OCI-M2 (cell line): ENCODE results near the gene ALPP.
"Not testable (repeated sequence)": the region's sequence is repeated elsewhere in the genome, so short reads cannot be mapped to it uniquely, and the experiment has no call there.

Experiments
- DNase-seq: peaks from one replicate; lab custom pipeline; 2025; ENCODE audit not compliant: unreplicated experiment; lab: John Stamatoyannopoulos, UW

Gene ALPP

DNA sequence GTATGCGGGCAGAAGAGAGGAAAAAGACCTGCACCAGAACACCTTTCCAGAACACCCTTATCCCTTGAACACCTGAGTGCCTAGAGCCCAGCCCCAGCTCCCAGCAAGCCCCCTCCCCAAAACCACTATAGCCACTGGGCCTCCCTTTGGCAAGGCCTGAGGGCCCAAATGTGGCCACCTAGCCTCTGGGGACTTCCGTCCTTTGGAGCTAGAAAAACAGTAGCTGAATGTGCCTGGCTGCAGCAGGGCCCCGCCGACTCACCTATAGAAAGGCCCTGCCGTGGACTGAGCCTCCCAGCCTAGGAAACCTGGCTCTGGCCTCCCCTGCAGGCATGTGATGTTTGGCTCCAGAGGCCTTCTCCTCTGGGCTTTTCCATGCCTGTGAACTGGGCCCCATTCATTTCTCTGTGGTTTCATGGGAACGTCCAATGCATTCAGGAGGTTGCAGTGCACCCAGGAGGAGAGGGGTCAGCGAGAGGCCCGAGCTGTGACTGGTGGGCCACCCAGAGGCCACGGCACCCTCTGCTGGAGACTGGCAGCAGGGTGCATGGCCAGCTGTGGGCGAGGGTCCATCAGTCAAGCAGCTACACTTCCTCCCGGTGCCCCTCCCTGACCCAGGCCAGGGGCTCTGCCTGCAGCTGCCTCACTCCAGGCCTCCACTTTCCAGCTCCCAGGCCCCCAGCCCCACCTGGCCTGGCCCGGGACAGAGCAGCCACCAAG, 15.3 kb upstream of the ALPP start:
- DNase-seq: not testable (repeated sequence)

GRCh38 chr2:232363784-232364615, 14.6 kb upstream of the ALPP start:
- DNase-seq: no peak

DNA sequence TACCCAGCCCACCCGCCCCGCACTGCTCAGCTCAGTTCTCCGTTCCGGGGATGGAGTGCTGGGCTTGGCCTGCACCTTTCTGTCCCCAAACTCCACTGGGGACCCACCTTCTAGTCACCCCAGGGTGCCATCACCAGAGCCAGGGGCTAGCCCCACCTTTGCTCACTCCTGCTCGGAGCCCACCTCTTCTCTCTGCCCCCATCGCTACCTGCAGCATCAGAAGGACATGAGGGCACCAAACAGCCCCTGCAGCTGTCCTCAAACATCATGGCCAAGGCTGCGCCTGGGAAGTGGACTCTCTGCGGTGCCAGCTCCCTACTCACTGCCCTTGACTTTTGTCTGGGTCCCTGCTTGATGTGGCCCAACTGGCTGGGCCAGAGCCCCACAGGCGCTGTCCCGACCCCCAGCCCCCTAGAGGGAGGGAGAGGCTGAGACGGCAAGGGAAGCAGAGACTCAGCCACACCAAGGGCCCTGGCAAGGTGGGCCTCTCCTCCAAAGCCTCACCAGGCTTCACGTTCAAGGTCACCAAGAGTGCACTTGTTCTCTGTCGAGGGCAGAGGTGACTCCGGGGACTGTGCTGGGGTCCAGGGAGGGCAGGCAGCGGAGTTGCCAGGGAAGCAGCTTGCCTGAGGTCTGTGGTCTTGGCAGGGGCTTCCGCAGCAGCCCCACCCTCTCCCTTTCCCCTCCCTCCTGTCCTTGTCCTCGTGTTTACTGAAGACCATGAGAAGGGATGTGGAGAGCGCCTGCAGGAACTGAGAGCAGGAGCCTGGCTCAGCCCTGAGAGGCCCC, 13.6 kb upstream of the ALPP start:
- not testable (repeated sequence) for DNase-seq

GRCh38 chr2:232365621-232366321, 12.8 kb upstream of the ALPP start:
- DNase-seq: no peak

DNA sequence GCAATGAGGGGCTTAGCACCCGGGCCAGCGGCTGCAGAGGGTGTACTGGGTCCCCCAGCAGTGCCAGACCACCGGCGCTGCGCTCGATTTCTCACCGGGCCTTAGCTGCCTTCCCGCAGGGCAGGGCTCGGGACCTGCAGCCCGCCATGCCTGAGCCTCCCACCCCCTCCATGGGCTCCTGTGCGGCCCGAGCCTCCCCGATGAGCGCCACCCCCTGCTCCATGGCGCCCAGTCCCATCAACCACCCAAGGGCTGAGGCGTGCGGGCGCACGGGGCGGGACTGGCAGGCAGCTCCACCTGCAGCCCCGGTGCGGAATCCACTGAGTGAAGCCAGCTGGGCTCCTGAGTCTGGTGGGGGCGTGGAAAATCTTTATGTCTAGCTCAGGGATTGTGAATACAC, 12.1 kb upstream of the ALPP start:
- not testable (repeated sequence) for DNase-seq

DNA sequence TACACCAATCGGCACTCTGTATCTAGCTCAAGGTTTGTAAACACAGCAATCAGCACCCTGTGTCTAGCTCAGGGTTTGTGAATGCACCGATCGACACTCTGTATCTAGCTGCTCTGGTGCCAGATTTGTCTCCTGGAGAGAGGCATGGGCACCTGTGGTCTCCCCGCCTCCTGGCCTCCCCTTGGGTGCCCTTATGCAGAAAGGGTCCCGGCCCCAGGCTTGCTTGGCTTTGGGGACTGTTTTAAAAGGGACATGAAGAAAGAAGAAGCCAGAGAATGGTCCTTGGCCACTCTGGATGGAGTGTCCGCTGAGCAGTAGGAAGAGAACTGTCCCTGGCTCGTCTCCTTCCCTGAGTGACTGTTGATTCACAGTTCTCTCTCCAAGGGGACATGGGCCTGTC, 11.5 kb upstream of the ALPP start:
- DNase-seq: no peak

DNA sequence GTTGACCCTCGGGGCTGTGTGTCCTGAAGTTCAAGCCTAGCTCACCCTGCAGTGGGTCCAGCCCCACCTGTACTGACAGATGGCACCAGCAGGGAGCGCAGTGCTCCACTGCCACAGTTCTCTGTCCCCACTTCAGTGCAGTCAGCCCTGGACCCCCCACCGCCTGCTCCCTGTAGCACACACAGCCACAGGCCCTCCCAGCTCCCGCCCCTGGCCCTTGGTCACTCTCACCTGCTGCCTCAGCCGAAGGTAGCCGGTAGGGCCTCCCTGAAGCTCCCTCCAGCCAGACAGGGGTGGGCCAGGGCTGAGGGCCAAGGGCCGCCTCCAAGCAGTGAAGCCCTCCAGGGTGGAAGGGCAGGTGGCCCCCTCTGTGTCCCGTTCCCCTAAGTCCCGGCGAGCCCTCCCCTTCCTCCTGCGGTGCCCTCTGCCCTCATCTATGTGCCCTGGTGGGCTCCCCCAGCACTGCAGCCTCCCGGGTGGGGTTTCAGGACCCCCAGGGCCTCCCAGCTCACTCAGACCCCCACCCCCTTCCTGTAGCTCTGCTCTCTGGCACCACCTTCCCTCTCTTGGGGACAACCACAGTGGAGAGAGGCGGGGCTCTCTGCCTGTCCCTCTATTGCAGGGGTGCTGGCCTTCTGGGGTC, 10.8 kb upstream of the ALPP start:
- DNase-seq: no peak

GRCh38 chr2:232368311-232368731, 10.2 kb upstream of the ALPP start:
- DNase-seq: no peak

GRCh38 chr2:232369126-232369951, 9.2 kb upstream of the ALPP start:
- DNase-seq: no peak

DNA sequence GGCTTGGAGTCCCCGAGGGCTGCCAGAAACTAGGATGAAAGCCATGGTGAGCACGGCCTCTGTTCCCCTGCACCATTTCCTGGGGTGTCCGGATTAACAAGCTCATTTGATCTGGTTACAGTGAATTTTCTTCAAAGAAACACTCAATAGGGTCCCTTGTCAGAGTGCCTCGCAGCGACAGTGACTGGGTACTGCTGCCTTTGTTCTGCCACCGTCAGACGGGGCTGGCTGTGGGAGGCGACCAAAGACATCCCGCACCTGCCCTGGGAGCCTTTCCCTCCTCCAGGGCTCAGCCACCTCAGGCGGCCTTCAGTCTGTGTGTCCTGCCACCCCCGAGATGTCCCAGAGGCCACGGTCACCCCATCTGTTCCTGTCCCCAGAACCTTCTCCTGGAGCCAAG, 8.5 kb upstream of the ALPP start:
- not testable (repeated sequence) for DNase-seq

GRCh38 chr2:232372231-232373208, 6.0 kb upstream of the ALPP start:
- no peak for DNase-seq

DNA sequence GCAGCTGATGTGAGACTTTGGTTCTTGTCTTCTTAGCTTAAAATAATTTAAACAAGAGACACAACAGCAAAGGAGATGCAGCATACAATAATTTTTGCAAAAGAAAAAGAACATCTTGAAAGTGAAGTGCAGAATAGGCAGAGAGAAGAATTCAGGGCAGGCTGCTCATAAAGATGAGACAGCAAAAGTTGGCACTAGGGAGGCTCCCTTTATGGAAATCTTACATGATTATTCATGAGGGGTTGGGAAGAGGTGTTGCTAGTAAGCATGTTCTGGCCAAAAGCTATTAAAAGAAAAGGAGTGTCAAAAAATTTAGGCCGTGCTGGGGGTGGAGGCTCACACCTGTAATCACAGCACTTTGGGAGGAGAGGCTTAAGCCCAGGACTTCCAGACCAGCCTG, 4.2 kb upstream of the ALPP start:
- DNase-seq: no peak

DNA sequence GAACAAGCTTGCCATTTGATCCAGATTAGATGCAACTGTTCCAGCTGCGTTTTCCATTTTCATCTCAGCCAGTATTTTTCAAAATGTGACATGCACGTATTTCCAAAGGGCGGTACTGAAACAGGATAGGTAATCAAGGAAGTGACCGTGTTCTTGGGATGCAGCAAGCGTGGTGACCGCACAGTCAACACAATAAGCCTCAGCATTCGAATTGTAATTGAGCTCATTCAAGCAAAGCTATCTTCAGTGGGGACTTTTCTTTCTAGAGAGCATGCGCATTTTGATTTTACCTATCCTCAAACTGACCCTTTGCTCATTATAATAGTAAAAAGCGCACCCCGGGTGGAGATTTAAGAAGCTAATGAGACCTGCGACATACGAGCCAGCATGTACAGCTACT, 3.4 kb upstream of the ALPP start:
- DNase-seq: no peak

GRCh38 chr2:232376260-232376659, 2.3 kb upstream of the ALPP start:
- no peak for DNase-seq

- no peak for DNase-seq
Observed at GRCh38 chr2:232376713-232377112, 1.8 kb upstream of the ALPP start.

DNA sequence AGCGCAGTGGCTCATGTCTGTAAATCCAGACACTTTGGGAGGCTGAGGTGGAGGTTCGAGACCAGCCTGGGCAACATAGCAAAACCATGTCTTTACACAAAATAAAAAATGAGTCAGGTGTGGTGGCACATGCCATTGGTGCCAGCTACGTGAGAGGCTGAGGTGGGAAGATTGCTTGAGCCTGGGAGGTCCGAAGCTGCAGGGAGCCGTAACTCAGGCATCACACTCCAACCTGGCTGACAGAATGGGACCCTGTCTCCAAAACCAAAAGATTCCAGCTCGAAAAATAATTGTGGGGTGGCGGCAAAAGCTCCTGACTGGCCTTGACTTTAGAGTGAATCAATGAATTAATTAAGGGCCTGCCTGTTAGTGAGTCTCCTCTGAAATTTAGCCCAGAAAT, 1.2 kb upstream of the ALPP start:
- no peak for DNase-seq

DNA sequence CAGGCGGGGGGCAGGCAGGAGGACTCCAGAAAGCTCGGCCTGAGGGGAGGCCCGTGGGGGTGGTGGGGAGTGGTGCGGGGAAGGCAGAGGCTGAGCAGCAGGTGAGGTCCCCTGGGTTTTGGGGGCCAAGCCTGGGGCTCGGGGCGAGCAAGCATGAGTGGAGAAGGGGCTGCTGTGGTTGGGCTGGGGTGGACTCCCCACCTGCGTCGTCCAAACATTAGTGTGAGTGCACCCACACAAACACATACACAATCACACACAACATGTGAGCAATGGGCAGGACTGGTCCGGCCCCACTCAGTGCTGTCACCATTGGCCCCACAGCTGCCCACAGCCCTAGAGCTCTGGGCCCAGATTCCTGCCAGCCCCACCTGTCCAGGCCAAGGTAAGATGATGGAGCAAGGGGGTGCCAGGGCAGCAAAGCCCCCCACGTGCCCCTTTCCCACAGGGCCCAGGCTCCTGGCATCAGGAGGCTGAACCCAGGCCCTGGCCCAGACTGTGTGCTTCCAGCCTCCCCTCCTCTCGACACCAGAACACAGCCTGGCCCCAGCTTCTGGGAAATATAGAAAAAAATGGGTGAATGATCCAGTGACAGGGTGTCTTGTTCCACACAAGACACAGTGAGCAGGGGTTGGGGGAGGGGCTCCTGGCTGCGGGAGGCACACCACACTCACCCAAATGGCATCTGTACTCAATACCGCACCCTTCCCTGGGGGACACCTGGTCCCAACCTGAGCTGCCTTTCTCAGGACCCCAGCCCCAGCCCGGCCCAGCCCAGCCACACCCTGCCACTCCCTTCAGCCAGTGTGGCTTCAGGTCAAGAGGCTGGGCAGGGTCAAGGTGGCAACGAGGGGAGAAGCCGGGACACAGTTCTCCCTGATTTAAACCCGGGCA, 463 bp upstream of the ALPP start:
- no peak for DNase-seq
